GM19023 (cell line): Measurements from ENCODE around the gene TCTN1.

Experiments
- ATAC-seq: cut with Tn5 transposase; IDR thresholded peaks from one replicate; pipeline ENCODE4 v1.9.1; 2021; ENCODE audit warnings: mild to moderate bottlenecking, moderate library complexity; ENCODE audit not compliant: unreplicated experiment

Gene TCTN1

GRCh38 chr12:110677982-110678381 lies 64.1 kb downstream of the TCTN1 start:
- peak; percentile 7 for ATAC-seq

- ATAC-seq = no peak
Measured at GRCh38 chr12:110679201-110679600, 65.3 kb downstream of the TCTN1 start.

- ATAC-seq = no peak
Measured at GRCh38 chr12:110680032-110680431, 66.1 kb downstream of the TCTN1 start.

- ATAC-seq = no peak
Measured at GRCh38 chr12:110683888-110684287, 70.0 kb downstream of the TCTN1 start.

DNA sequence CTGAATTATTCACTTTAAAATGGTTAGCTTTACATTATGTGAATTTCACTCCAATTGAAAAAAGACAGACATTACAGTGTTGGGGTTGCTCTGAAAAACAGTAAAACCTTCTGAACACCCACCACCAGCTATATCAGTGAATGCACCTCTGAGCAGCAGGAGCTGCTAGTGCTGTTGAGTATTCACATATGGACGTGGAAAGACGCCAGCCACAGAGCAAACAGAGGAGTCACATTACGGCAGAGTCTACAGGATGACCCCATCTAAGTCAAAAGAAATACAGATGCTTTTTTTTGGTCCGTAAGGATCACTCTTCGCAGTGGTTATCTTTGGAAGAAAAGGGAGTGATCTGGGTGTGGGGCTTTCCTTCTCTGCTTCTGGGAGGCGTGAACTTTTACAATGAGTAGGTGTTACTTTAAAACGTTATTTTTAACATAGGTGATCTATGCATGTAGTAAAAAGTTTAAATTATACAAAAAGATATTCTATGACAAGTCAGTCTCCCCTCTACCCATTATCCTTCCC lies 70.4 kb downstream of the TCTN1 start:
- no peak for ATAC-seq

DNA sequence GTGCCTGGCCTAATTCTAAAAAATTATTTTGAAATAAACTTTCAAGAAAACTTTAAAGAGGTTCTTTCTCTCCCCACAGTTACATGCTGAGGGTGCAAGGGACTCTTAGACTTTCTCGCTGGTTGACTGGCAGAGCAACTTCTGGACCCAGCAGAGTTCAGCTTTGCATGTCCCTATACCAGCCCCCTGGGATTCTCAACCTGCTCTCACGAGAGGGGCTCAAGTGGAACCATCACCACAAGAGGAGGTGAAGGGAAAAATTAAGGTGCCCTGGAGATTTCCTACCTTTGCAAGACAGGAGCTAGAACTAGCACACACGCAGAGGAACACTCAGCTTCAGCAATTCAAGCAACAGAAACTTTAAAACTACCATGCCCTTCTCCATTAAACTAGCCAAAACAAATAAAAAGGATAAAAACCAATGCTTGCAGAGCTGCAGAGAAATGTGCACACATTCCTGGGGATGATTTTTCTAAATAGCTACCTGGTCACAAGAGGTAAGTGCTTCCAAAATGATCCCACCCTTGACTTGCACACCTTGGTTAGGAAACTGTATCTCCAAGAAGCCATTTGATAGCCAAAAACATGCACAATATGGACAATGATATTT lies 72.5 kb downstream of the TCTN1 start:
- no peak for ATAC-seq

DNA sequence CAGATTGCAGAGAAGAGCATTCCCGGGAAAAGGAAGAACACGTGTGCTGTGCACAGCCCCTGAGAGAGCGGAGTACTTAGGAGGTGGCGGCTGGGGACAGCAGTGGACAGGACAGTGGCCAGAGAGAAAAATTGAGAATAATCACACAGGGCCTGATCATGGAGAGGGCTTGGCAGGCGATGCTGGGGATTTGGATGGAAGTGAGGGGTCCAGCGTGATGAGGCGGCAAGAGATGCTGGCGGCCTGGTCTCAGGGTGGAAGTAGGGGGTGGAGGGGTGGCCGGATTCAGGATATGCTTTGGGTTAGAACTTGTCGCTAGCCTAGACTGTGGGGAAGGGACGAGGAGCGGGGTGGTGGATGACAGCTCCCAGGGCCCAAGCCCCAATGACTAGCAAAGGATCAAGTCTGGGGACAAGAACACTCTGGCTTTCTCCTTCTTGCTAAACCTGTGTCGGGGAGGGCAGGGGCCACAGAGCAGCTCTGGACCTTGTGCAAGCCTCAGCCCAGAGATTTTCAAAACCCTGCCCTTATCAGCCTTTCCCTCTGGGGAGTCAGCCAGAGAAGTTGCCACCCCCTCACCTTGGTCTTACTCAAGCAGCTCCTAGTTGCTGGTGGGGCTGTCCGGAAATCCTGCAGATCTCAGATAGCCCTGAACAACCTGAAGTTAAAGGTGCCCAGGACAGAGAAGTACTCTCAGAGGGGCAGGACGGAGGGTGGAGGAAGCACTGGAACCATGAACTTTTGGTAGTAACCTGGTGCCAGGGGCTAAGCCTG lies 73.7 kb downstream of the TCTN1 start:
- no peak for ATAC-seq

GRCh38 chr12:110688446-110689280 lies 74.7 kb downstream of the TCTN1 start, which contains the start of gene HVCN1:
HVCN1 (minus strand) TSS chr12:110689115; CDS start chr12:110683245, 5,870 bp downstream.
- ATAC-seq = peak; percentile 36

DNA sequence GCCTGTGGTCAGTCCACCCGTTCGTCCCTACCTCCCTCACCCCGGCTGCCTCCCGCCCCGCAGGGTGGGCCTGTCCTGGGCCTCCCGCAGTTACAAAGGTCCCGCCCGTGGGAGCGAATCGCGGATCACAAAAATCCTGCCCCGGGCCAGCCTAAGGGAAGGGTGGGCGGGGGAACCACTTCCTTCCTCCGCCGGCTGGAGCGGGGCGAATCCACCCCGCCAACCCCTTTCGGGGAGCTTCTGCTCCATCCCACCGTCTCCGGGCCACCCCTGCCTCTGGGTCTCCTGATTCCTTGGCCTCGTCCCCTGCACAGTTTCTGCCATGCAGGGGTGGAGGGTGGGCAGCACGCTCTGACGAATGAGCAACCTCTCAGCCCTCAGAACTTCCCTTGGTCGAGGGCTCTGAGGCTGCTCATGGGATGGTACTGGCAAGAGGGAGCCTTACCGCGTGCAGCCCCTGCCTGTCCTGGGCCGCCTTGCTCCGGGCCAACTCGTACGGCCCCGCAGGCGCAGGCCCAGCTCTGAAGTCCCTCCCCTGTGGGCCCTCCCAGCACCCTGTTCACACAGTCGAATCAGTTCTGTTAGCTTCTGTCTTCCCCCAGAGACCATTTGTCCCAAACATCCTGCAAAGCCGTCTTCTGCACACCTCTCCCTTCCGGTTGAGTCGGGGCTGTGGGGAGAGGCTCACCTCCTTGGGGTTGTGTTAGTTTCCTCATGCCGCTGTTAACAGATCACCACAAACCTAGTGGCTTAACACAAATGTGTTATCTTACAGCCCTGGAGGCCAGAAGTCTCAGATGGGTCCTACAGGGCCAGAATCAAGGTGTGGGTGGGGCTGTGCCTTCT lies 75.6 kb downstream of the TCTN1 start:
- ATAC-seq = peak; percentile 52

- no peak for ATAC-seq
Measured at GRCh38 chr12:110690127-110690430, 76.2 kb downstream of the TCTN1 start.

GRCh38 chr12:110693731-110694130 lies 79.8 kb downstream of the TCTN1 start:
- no peak for ATAC-seq

GRCh38 chr12:110694330-110694901 lies 80.5 kb downstream of the TCTN1 start:
- ATAC-seq = no peak

DNA sequence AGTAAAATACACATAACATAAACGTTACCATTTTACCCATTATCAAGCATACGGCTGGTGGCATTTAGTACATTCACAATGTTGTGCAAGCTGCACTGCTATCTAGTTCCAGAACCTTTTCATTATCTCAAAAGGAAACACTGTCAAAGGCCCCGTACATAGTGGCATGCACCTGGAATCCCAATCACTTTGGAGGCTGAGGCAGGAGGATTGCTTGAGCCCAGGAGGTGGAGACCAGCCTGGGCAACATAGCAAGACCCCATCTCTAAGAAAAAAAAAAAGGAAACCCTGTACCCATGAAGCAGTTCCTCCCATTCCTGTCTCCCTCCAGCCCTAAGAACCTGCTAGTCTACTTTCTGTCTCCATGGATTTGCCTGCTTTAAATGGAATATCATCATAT lies 82.4 kb downstream of the TCTN1 start:
- no peak for ATAC-seq

DNA sequence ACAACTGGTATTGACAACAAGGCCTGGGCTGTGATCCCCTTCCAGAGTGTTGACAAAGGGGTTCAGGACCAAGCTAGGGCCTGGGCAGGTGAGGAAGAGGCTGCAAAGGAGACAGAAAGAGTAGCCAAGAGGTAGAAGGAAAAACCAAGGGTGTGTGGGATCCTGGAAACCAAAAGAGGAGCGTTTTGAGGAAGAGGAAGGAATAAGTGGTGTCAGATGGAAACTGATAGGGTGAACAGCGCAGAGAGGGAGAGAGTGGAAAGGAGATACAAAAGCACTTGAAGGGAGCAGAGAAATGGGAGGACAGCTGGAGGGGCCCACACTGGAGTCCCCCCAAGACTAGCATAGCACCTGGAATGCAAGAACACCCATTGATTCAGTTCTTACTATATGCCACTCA lies 83.3 kb downstream of the TCTN1 start:
- ATAC-seq = no peak

DNA sequence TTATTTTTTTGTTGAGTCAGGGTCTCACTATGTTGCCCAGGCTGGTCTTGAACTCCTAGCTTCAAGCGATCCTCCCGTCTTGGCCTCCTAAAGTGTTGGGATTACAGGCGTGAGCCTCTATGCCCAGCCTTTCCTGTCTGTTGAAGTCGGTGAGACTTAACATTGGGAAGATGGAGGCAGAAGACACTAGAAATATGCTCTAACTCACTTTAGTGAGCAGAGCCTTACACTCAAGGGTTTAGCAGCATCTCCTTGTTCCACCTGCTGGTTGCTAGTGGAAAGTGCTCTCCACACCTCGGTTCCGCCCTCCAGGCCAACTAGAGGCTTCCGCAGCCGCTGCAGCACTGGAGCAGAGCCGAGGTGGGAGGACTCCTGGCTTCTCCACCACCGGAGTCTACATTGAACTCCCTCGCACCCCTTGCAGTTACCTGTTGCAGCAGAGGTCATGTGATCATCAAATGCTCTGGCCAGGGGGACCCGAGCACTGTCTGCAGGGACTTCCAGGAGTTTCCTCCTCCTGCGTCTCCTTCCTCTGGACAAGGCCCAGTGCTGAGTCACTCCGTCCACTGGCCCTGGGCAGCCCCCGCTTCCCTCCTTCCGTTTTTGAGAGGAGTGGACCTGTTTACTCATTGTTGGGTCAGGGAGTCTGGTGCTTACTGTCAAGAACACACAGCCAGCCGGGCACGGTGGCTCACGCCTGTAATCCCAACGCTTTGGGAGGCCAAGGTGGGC lies 84.4 kb downstream of the TCTN1 start:
- ATAC-seq = peak; percentile 86
